Esophagus (tissue), 2 donors: ENCODE results near the gene GABBR2. TPM values are rescaled to one million over a fixed set of nuclear protein-coding genes. Genes with fewer than 3 reads are reported as not detected.

Experiments
- H3K27ac ChIP-seq, 2 donors: one replicate each; pipeline ENCODE4 v1.5.1; 2013; ENCODE audit warnings: low read depth in 2 of 2, mild to moderate bottlenecking in 2 of 2, inconsistent platforms in 1 of 2, low read length in 1 of 2, moderate library complexity in 1 of 2
- H3K27me3 ChIP-seq, 2 donors: one replicate each; pipeline ENCODE4 v1.6.1; 2013; ENCODE audit warnings: low read length in 2 of 2, control low read depth in 1 of 2, mild to moderate bottlenecking in 1 of 2; ENCODE audit not compliant: insufficient read depth in 2 of 2, control insufficient read depth in 1 of 2
- H3K36me3 ChIP-seq, 2 donors: one replicate each; pipeline ENCODE4 v1.6.1; 2013; ENCODE audit warnings: low read length in 1 of 2; ENCODE audit not compliant: control insufficient read depth in 2 of 2, insufficient read depth in 2 of 2
- H3K4me1 ChIP-seq, 2 donors: one replicate each; pipeline ENCODE4 v1.6.1; 2013; ENCODE audit warnings: low read length in 1 of 2; ENCODE audit not compliant: control insufficient read depth in 2 of 2, insufficient read depth in 2 of 2
- H3K4me3 ChIP-seq, 2 donors: one replicate each; pipeline ENCODE4 v1.5.1; 2013; ENCODE audit warnings: low read length in 2 of 2, mild to moderate bottlenecking in 2 of 2, low read depth in 1 of 2, moderate library complexity in 1 of 2
- H3K9me3 ChIP-seq, 2 donors: one replicate each; pipeline ENCODE4 v1.6.1; 2013; ENCODE audit warnings: mild to moderate bottlenecking in 2 of 2, low read depth in 1 of 2, low read length in 1 of 2, moderate library complexity in 1 of 2; ENCODE audit not compliant: control insufficient read depth in 2 of 2, insufficient read depth in 1 of 2
- WGBS, 2 donors: extraction: QIAGEN DNeasy Blood & Tissue Kit; methylation state at CpG; one replicate each; pipeline ENCODE4 v1.1.7; 2013; 5-methylcytosine and 5-hydroxymethylcytosine counted together
- polyA plus RNA-seq, 2 donors: library from polyadenylated mRNA; stranded (reverse); fragments of 200-250 nt; gene quantifications; one replicate each; pipeline ENCODE4 v1.2.3, GENCODE V29; 2013
- donor health status: healthy with polysubstance abuse.
- donor health status: Bipolar disorder and iron deficiency.

Gene GABBR2
- polyA plus RNA-seq, 2 donors = under 0.01 TPM; not detected in 1

DNA sequence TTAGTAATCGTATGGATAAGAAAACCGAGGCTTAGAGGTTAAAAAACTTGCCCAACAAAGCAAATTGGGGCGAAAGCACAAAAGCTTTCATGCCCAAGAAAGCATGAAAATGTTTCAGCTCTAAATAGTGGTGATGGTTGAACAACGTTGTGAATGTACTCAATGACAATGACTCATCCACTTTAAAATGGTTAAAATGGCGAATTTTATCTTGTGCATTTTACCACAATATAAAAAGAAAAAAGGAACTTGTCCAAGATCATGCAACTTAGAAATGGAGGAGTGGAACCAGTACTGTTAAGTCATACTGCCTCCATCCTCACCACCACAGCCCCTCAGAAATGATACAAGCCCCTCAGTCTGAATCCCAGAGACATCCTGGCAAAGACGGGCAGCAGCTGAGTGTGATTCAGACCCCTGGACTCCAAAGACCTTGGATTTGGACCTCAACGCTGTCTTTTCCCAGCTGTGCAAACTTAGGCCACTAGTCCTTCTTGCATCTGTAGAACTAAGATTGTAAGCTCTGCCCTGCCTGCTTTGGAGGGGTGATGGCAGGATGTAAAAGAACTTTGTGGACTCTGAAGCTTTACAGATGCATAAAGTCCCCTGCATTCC, 158.4 kb downstream of the GABBR2 start:
- H3K4me3 ChIP-seq = no peak overlapping the region
- no peak overlapping the region for H3K27ac ChIP-seq
- H3K9me3 ChIP-seq = no peaks in the 10 kb centered on the region
- no peaks in the 10 kb centered on the region for H3K36me3 ChIP-seq
- WGBS, 2 donors = 66 to 69% methylated on average over 7 of the region's 7 CpGs
- no peaks in the 10 kb centered on the region for H3K27me3 ChIP-seq
- no peaks in the 10 kb centered on the region for H3K4me1 ChIP-seq

DNA sequence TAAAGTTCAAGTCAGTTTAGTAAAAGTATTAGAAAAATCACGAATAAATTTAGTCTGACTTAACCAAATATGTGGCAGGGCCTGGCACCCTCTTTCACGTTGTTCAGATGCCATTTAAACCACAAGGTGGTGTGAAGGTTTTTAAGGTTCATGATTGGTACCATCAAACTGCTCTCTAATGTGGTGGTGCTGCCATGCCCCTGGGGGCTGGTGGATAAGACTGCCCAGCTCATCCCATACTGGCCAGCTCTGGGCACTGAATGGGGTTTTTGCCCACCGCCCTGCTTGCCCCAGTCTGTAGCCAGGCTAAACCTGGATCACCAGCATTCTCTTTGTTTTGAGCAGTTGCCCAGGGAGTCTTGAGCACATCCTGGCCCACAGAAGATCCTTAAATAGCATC, 159.3 kb downstream of the GABBR2 start:
- WGBS, 2 donors = 71 to 74% methylated on average over 3 of the region's 3 CpGs
- Histone ChIP-seq H3K27ac (no peak overlapping the region), H3K4me3 (no peak overlapping the region), H3K36me3 (no peaks in the 10 kb centered on the region), H3K4me1 (no peaks in the 10 kb centered on the region), H3K9me3 (no peaks in the 10 kb centered on the region), H3K27me3 (no peaks in the 10 kb centered on the region)

DNA sequence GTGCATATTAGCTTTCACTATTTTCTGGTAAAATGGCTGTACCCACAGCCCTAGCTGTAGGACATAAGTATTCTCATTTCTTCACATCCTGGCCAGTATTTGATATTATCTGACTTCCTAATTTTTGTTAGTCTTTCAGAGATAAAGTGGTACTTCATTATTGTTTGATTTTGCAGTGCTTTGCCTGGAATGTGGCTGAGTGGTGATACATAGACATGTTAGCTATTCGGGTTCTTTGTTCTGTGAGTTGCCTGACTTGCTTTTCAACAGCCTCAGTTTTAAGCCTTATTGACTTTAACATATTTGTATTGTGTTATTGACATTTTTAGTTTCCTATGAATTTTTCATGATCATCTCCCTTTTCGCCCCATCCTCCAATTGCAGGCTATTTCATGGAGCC, 161.1 kb downstream of the GABBR2 start:
- 95% methylated on average over 2 of the region's 2 CpGs; no CpG with 5 or more reads in 1 of the 2 donors for WGBS, 2 donors
- Histone ChIP-seq H3K4me3 (no peak overlapping the region), H3K27me3 (no peaks in the 10 kb centered on the region), H3K9me3 (no peaks in the 10 kb centered on the region), H3K36me3 (no peaks in the 10 kb centered on the region), H3K27ac (no peak overlapping the region), H3K4me1 (no peaks in the 10 kb centered on the region)

- no peak overlapping the region for H3K27ac ChIP-seq
- WGBS, 2 donors = 64 to 65% methylated on average over 4 of the region's 4 CpGs
- no peaks in the 10 kb centered on the region for H3K27me3 ChIP-seq
- H3K4me3 ChIP-seq = no peak overlapping the region
- H3K4me1 ChIP-seq = no peaks in the 10 kb centered on the region
- H3K9me3 ChIP-seq = peaks cover 0 to 2% of the 10 kb centered on the region in 2 donors
- H3K36me3 ChIP-seq = no peaks in the 10 kb centered on the region
These were observed 163.7 kb downstream of the GABBR2 start for GRCh38 chr9:98545021-98545420.

DNA sequence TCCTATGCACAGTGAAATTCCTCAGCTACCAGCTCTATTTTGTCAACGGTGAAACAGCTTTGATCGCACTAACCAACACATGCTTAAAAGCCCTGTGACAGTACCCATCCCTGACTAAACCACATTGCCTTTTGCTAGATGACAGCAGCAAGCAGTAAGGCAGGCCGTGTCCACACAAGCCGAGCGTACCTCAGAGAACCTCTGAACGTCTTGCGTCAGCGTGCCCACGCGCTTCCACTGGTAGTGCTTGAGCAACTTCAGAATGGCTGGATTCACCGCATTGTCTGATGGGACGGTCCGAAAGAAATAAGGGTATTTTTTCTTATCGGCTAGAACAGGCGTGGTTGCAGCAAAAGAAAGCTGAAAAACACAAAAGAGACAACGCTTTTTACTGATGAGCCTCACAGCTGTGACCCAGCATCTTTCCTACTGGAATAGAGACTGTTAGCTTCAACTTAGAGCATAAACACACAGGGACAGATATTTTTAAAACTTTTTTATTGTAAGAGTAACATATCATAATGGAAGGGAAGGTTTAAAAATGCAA, 167.0 kb downstream of the GABBR2 start:
- Histone ChIP-seq H3K4me3 (no peak overlapping the region), H3K27ac (no peak overlapping the region), H3K4me1 (no peaks in the 10 kb centered on the region), H3K9me3 (peaks cover 0 to 2% of the 10 kb centered on the region in 2 donors), H3K36me3 (no peaks in the 10 kb centered on the region), H3K27me3 (no peaks in the 10 kb centered on the region)
- WGBS, 2 donors = 82 to 87% methylated on average over 16 of the region's 16 CpGs

GRCh38 chr9:98540476-98540875, 168.3 kb downstream of the GABBR2 start:
- no peaks in the 10 kb centered on the region for H3K4me1 ChIP-seq
- no peaks in the 10 kb centered on the region for H3K27me3 ChIP-seq
- no peak overlapping the region for H3K27ac ChIP-seq
- no peaks in the 10 kb centered on the region for H3K36me3 ChIP-seq
- WGBS, 2 donors = 84 to 87% methylated on average over 4 of the region's 4 CpGs
- H3K9me3 ChIP-seq = peaks cover 0 to 2% of the 10 kb centered on the region in 2 donors
- no peak overlapping the region for H3K4me3 ChIP-seq

DNA sequence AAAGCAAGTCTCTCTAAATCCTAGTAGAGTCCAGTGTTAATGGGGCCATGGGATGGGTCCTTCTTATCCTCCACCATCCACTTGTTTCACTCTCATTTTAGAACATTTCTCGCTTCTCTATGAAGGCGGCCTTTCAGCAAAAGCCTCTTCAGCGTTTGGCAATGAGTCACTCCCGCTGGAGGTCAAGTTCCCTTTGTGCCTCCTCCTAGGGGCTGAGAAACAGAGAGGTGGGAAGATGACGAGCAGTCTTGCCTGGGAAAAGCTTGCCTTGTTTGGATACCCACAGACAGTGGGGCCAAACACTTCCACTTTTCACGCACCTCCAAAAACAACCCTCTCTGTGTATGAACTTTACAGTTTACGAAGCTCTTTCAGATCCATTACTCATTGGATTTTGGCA, 168.8 kb downstream of the GABBR2 start:
- Histone ChIP-seq H3K4me3 (no peak overlapping the region), H3K9me3 (peaks cover 0 to 2% of the 10 kb centered on the region in 2 donors), H3K4me1 (no peaks in the 10 kb centered on the region), H3K27me3 (no peaks in the 10 kb centered on the region), H3K27ac (no peak overlapping the region), H3K36me3 (no peaks in the 10 kb centered on the region)
- 82 to 84% methylated on average over 7 of the region's 7 CpGs for WGBS, 2 donors

- Histone ChIP-seq H3K4me1 (no peaks in the 10 kb centered on the region), H3K9me3 (peaks cover 0 to 2% of the 10 kb centered on the region in 2 donors), H3K36me3 (no peaks in the 10 kb centered on the region), H3K27ac (no peak overlapping the region), H3K27me3 (no peaks in the 10 kb centered on the region), H3K4me3 (no peak overlapping the region)
- 27 to 41% methylated on average over 10 of the region's 10 CpGs for WGBS, 2 donors
These were observed 170.1 kb downstream of the GABBR2 start for GRCh38 chr9:98538626-98539031.

GRCh38 chr9:98538203-98538602, 170.5 kb downstream of the GABBR2 start:
- no peak overlapping the region for H3K4me3 ChIP-seq
- WGBS, 2 donors = 94 to 100% methylated on average over 1 of the region's 1 CpG
- no peaks in the 10 kb centered on the region for H3K27me3 ChIP-seq
- no peaks in the 10 kb centered on the region for H3K4me1 ChIP-seq
- no peaks in the 10 kb centered on the region for H3K36me3 ChIP-seq
- H3K27ac ChIP-seq = no peak overlapping the region
- H3K9me3 ChIP-seq = peaks cover 0 to 2% of the 10 kb centered on the region in 2 donors

GRCh38 chr9:98536542-98537173, 172.1 kb downstream of the GABBR2 start:
- no peaks in the 10 kb centered on the region for H3K27me3 ChIP-seq
- H3K36me3 ChIP-seq = no peaks in the 10 kb centered on the region
- peaks cover 0 to under 1% of the 10 kb centered on the region in 2 donors for H3K9me3 ChIP-seq
- H3K4me1 ChIP-seq = no peaks in the 10 kb centered on the region
- WGBS, 2 donors = 52 to 56% methylated on average over 12 of the region's 12 CpGs
- no peak overlapping the region for H3K27ac ChIP-seq
- no peak overlapping the region for H3K4me3 ChIP-seq
